Ectodermal cell (in vitro differentiated cells): ENCODE results near the gene CHMP3.
A peak's percentile ranks its signal among the peaks of the same experiment; 100 is the strongest.

Experiments used
- H3K27ac ChIP-seq: 2 replicates; pipeline ENCODE4 v1.7.0; 2013; ENCODE audit warnings: mild to moderate bottlenecking, low read depth, low read length; ENCODE audit not compliant: insufficient read depth, poor library complexity, severe bottlenecking
- H3K27me3 ChIP-seq: 2 replicates; pipeline ENCODE4 v1.7.0; 2013; ENCODE audit warnings: mild to moderate bottlenecking, low read length; ENCODE audit not compliant: insufficient read depth, control insufficient read depth, poor library complexity, severe bottlenecking
- H3K36me3 ChIP-seq: one replicate; pipeline ENCODE4 v1.7.0; 2013; ENCODE audit warnings: low read length; ENCODE audit not compliant: control insufficient read depth, insufficient read depth
- H3K4me1 ChIP-seq: one replicate; pipeline ENCODE4 v1.7.0; 2013; ENCODE audit warnings: low read length; ENCODE audit not compliant: control insufficient read depth, insufficient read depth
- H3K4me3 ChIP-seq: 2 replicates; pipeline ENCODE4 v1.7.0; 2013; ENCODE audit warnings: low read depth, low read length, control low read depth; ENCODE audit not compliant: insufficient read depth
- H3K9me3 ChIP-seq: 2 replicates; pipeline ENCODE4 v1.7.0; 2013; ENCODE audit warnings: mild to moderate bottlenecking, low read length, moderate library complexity; ENCODE audit not compliant: control insufficient read depth
- WGBS, 2 experiments: methylation state at CpG; one replicate each; pipeline ENCODE4 v1.1.7; 2013; ENCODE audit warnings: missing lambda C conversion rate in 2 of 2; 5-methylcytosine and 5-hydroxymethylcytosine counted together

The CHMP3 gene

DNA sequence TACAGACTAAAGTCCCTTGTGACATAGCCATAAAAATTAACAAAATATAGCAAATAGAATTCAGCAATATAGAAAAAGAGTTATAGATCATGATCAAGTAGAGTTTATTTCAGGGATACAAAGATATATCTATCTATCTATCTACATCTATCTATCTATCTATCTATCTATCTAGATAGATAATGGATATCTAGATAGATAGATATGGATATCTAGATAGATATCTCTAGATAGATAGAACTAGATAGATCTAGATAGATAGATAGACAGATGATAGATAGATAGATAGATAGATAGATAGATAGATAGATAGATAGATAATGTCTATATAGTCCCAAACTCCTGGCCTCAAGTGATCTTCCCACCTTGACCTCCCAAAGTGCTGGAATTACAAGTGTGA lies 17.3 kb upstream of the CHMP3 start:
- Histone ChIP-seq H3K36me3 (no peaks in the 10 kb centered on the region), H3K4me1 (peaks cover 7% of the 10 kb centered on the region), H3K4me3 (no peak overlapping the region), H3K9me3 (no peaks in the 10 kb centered on the region), H3K27ac (no peak overlapping the region), H3K27me3 (no peaks in the 10 kb centered on the region)

DNA sequence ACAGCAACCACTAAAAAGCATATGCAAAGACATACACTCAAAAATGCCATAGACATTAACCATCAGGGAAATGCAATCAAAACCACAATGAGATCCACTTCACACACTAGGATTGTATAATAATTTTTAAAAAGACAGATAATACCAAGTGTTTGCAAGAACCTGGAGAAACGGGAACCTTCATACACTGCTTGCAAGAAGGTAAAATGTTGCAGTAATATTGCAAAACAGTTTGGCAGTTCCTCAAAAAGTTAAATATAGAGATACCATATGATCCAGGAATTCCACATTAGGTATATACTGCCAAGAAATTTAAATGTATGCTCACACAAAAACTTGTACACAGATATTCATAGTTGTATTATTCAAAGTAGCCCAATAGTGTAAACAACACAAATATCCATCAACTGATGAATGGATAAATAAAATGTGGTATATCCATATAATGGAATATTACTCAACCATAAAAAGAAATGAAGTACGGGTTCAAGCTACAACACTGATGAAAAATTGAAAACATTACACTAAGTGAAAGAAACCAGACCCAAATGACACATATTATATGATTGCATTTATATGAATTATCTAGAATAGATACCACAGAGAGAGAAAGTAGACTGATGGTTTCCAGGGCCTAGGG lies 14.7 kb upstream of the CHMP3 start:
- WGBS, 2 experiments, result 92 to 100% methylated on average over 1 of the region's 2 CpGs
- no peak overlapping the region for H3K27ac ChIP-seq

DNA sequence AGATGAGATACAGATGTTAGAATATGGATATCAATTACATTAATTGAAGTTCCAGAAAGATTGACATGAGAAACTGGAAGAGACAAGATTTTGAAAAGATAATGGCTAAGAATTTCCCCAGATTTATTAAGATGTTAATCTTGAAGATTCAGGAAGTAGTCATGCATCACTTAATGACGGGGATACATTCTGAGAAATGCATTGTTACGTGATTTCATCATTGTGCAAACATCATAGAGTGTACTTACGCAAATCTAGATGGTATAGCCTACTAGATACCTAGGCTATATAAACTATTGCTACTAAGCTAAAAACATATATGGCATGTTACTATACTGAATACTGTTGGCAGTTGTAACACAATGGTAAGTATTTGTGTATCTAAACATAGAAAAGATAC lies 6.8 kb upstream of the CHMP3 start:
- Histone ChIP-seq H3K4me3 (no peak overlapping the region), H3K27ac (no peak overlapping the region), H3K27me3 (no peaks in the 10 kb centered on the region), H3K4me1 (no peaks in the 10 kb centered on the region), H3K36me3 (no peaks in the 10 kb centered on the region), H3K9me3 (no peaks in the 10 kb centered on the region)
- 93 to 94% methylated on average over 3 of the region's 3 CpGs for WGBS, 2 experiments

More for the DNA sequence above, 14.7 kb upstream of the CHMP3 start:
- Histone ChIP-seq H3K27me3 (no peaks in the 10 kb centered on the region), H3K4me1 (no peaks in the 10 kb centered on the region), H3K9me3 (no peaks in the 10 kb centered on the region), H3K4me3 (no peak overlapping the region), H3K36me3 (no peaks in the 10 kb centered on the region)

DNA sequence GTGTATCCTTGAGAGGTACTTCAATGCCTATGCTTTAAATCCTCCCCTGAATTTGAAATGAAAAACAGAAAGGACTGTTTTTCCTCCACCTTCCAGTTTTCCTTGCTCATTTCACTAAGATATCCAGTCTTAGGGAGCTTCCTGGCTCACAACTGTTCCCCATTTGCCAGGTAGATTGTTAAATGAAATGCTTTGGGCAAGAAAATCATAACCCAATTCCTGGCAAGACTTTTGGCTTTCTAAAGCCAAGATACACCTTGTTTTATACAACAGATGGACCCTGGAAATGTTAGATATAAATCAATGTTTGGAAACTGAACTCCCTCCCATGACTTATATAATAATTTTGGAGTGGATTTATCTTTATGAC lies 3.6 kb upstream of the CHMP3 start:
- Histone ChIP-seq H3K9me3 (no peaks in the 10 kb centered on the region), H3K4me1 (no peaks in the 10 kb centered on the region), H3K27me3 (no peaks in the 10 kb centered on the region), H3K27ac (no peak overlapping the region), H3K4me3 (no peak overlapping the region), H3K36me3 (no peaks in the 10 kb centered on the region)

DNA sequence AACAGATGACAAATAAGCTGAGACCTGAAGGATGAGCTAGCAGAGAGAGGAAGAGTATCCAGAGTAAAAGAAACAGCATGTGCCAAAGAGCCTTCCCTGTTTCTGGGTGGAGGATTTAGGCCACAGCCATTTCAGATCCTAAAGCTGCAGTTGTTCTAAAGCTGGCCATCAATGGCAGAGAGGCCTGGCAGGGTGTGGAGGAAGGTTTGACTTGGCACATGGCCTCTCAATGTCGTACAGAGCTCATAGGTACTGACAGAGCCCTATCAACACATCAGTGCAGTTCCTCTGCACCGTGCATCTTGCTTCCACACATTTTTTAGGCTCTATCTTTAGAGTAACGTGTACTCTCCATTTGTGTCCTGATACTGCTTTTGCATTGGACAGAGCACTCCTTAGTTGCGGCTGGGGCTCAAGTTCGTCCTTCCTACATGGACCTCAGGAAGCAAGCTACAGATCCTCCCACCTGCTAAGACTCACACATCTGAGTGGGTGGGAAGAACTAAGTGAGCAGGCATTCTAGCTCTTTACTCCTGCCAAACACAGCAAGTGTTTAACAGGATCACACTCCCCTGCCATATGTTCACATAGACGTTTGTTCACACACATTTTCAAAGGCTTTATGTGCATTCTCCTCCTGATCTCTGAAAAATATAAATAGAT lies 3.0 kb upstream of the CHMP3 start:
- Histone ChIP-seq H3K9me3 (no peaks in the 10 kb centered on the region), H3K36me3 (no peaks in the 10 kb centered on the region), H3K27ac (no peak overlapping the region), H3K4me3 (no peak overlapping the region), H3K4me1 (no peaks in the 10 kb centered on the region), H3K27me3 (no peaks in the 10 kb centered on the region)
- WGBS, 2 experiments, result 88 to 91% methylated on average over 6 of the region's 6 CpGs

DNA sequence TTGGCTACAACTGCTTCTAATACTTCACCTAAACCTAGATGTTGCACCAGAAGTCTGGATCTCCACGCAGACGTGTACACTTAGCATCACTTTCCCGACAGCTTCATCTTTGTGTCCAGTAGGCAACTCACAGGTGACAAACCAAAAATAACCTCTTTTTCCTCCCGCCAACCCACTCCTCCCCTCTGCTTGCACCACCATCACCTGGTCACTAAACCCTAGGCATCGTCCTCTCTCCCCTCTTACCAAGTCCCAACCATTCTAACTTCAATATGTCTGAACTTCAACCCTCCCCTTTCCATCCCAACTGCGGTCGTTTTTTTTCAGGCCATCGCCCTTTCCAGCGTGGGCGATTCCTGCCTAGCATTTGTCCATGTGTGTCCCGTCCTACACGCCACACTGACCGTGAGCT lies 413 bp upstream of the CHMP3 start:
- WGBS, 2 experiments, result 90 to 92% methylated on average over 13 of the region's 13 CpGs
- H3K36me3 ChIP-seq, result no peaks in the 10 kb centered on the region
- peak overlapping the region; percentile 94 for H3K4me3 ChIP-seq
- H3K4me1 ChIP-seq, result no peaks in the 10 kb centered on the region
- H3K27ac ChIP-seq, result no peak overlapping the region
- H3K9me3 ChIP-seq, result no peaks in the 10 kb centered on the region
- no peaks in the 10 kb centered on the region for H3K27me3 ChIP-seq

DNA sequence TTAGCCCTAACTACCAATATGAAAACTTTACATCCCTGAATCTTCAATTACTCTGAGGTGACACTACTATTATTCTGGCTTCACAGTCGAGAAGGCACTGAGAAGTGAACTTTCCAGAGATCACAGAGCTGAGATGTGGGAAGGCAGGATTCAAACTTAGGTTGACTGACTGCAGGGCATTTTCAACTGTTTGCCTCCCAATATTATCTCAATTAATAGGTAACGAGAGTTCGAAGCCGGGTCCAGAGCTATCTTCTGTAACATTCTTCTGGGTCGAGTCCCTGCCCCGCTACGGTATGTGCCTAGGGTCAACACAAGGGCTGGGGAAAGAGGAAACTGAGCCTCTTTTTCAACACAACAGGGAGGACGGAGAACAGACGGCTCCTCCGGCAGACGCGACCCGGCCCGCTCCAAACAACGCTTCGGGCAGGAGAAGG lies 740 bp downstream of the CHMP3 start:
- Histone ChIP-seq H3K4me1 (no peaks in the 10 kb centered on the region), H3K27ac (peak overlapping the region; percentile 95), H3K9me3 (no peaks in the 10 kb centered on the region), H3K4me3 (peak overlapping the region; percentile 94), H3K27me3 (no peaks in the 10 kb centered on the region), H3K36me3 (no peaks in the 10 kb centered on the region)
- WGBS, 2 experiments, result 3 to 4% methylated on average over 16 of the region's 16 CpGs

DNA sequence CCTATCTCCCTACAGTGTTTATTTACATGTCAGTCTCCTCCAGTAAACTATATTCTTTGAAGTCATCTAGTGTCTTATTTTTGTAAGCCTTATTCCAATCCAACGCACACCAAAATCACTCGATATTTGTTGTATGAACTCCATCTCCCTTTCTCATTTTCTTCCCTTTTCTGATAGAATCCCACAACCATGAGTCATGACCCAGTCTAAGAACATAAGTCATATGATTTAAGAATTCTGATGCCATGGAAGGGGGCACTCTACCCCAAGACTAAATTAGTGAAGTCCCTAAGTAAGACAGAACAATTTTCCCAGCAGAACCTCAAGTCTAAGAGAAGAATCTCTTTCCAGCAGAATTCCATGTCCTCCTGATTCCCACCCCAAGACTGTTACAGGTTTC lies 5.4 kb downstream of the CHMP3 start:
- Histone ChIP-seq H3K27me3 (no peaks in the 10 kb centered on the region), H3K4me3 (no peak overlapping the region), H3K27ac (no peak overlapping the region), H3K36me3 (no peaks in the 10 kb centered on the region), H3K4me1 (no peaks in the 10 kb centered on the region), H3K9me3 (no peaks in the 10 kb centered on the region)
- WGBS, 2 experiments, result 96 to 98% methylated on average over 2 of the region's 2 CpGs

DNA sequence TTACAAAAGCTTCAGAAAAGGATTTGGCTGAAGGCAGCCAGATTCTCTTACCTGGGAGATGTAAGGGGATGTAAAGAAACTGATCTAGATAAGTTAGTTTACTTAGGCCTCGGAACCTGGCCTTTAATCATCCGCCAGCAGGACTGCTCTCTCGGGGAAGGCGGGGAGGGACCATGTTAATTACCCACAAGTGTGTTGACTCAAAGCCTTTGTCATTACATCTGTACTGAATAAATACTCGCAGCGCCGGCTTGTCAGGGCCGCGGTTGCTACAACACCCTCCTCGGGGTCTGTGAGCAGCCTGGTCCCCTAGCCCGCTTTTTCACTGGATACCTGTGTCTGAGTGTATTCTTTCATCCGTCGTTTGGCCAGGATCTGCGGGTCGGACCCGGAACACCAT lies 6.7 kb downstream of the CHMP3 start:
- WGBS, 2 experiments, result 88 to 90% methylated on average over 16 of the region's 16 CpGs
- no peak overlapping the region for H3K4me3 ChIP-seq
- no peaks in the 10 kb centered on the region for H3K36me3 ChIP-seq
- H3K9me3 ChIP-seq, result no peaks in the 10 kb centered on the region
- H3K27ac ChIP-seq, result no peak overlapping the region
- H3K27me3 ChIP-seq, result no peaks in the 10 kb centered on the region
- H3K4me1 ChIP-seq, result no peaks in the 10 kb centered on the region

DNA sequence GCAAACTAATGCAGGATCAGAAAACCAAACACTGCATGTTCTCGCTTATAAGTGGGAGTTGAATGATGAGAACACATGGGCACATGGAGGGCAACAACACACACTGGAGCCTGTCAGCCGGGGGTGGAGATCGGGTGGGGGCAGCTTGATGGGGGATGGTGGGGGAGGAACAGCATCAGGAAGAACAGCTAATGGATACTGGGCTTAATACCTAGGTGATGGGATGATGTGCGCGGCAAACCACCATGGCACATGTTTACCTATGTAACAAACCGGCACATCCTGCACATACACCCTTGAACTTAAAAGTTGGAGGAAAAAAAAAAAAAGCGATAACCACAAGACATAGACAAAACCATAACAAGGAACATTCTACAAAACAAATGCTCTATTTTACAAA lies 10.4 kb downstream of the CHMP3 start:
- H3K27ac ChIP-seq, result no peak overlapping the region
- H3K36me3 ChIP-seq, result peaks cover 11% of the 10 kb centered on the region
- H3K9me3 ChIP-seq, result no peaks in the 10 kb centered on the region
- no peaks in the 10 kb centered on the region for H3K4me1 ChIP-seq
- 90 to 95% methylated on average over 6 of the region's 7 CpGs for WGBS, 2 experiments
- H3K27me3 ChIP-seq, result no peaks in the 10 kb centered on the region
- H3K4me3 ChIP-seq, result no peak overlapping the region
